HepG2 (cell line): ENCODE data around the gene SLC4A2. TPM values are rescaled to one million over a fixed set of nuclear protein-coding genes. Genes with fewer than 3 reads are reported as not detected.

Experiments used
- CENPT ChIP-seq: sonication (generic); formaldehyde crosslinking; IDR thresholded peaks from 2 replicates; pipeline ENCODE4 v1.8.0; 2022; ENCODE audit warnings: low read depth, mild to moderate bottlenecking, moderate library complexity, missing genetic modification reagents
- CTCF ChIP-seq: sonication (generic); formaldehyde crosslinking; IDR thresholded peaks from 2 replicates; pipeline ENCODE4 v1.5.0; 2020; ENCODE audit warnings: mild to moderate bottlenecking, missing genetic modification reagents, moderate library complexity
- KMT2A ChIP-seq: sonication (generic); formaldehyde crosslinking; IDR thresholded peaks from 2 replicates; pipeline ENCODE4 v1.4.0; 2020; ENCODE audit warnings: missing genetic modification reagents
- MTF1 ChIP-seq: sonication (generic); formaldehyde crosslinking; IDR thresholded peaks from 2 replicates; pipeline ENCODE4 v1.5.0; 2020; ENCODE audit warnings: missing genetic modification reagents
- ONECUT2 ChIP-seq: sonication (generic); formaldehyde crosslinking; IDR thresholded peaks from 2 replicates; pipeline ENCODE4 v1.4.0; 2020; ENCODE audit warnings: missing genetic modification reagents
- RBM39 ChIP-seq: fragments of 200-400 bp; formaldehyde crosslinking; IDR thresholded peaks from one replicate; pipeline ENCODE4 v1.6.1; 2018; ENCODE audit warnings: antibody characterized with exemption, mild to moderate bottlenecking, low read depth, low read length; ENCODE audit not compliant: poor library complexity, severe bottlenecking
- ZFP36L1 ChIP-seq: sonication (generic); formaldehyde crosslinking; IDR thresholded peaks from 2 replicates; pipeline ENCODE4 v1.8.0; 2022; ENCODE audit warnings: mild to moderate bottlenecking, missing genetic modification reagents, moderate library complexity
- ZNF235 ChIP-seq: sonication (generic); formaldehyde crosslinking; IDR thresholded peaks from 2 replicates; pipeline ENCODE4 v1.8.1; 2023; ENCODE audit warnings: mild to moderate bottlenecking, missing genetic modification reagents, borderline replicate concordance
- ZNF253 ChIP-seq: sonication (generic); formaldehyde crosslinking; IDR thresholded peaks from 2 replicates; pipeline ENCODE4 v1.8.0; 2022; ENCODE audit warnings: mild to moderate bottlenecking, missing genetic modification reagents, borderline replicate concordance
- ZNF597 ChIP-seq: sonication (generic); formaldehyde crosslinking; IDR thresholded peaks from 2 replicates; pipeline ENCODE4 v1.5.0; 2020; ENCODE audit warnings: missing genetic modification reagents
- ZNF652 ChIP-seq: IDR thresholded peaks from 2 replicates; pipeline ENCODE4 v1.6.1; 2016; ENCODE audit warnings: low read depth, borderline replicate concordance
- ZNF674 ChIP-seq: sonication (generic); formaldehyde crosslinking; IDR thresholded peaks from 2 replicates; pipeline ENCODE4 v1.5.0; 2020; ENCODE audit warnings: low read depth, mild to moderate bottlenecking, missing genetic modification reagents
- polyA plus RNA-seq, 8 experiments: library from polyadenylated mRNA; depleted of rRNA in 3 of 8; stranded (reverse) in 7 of 8; unstranded in 1 of 8; fragments of >200 nt; fragmentation: Illumina TruSeq in 4 of 8; extraction: Trizol in 4 of 8; gene quantifications; 2 replicates each; pipeline versions ENCODE4 v1.2.1 to v1.2.3, GENCODE V29; 2011 to 2016; ENCODE audit warnings: low read depth in 4 of 8, missing spikeins in 1 of 8, mixed read lengths in 1 of 8; ENCODE audit not compliant: insufficient read depth in 1 of 8
- total RNA-seq, 5 experiments: library from RNA; depleted of rRNA; stranded (reverse); fragments of >200 nt; fragmentation: Illumina TruSeq; extraction: Trizol; gene quantifications; 2 replicates each; pipeline ENCODE4 v1.2.3, GENCODE V29; 2016; ENCODE audit warnings: low read depth in 1 of 5
- TF ChIP-seq, protein P1 (sequence below): sonication (generic); formaldehyde crosslinking; IDR thresholded peaks from 2 replicates; pipeline ENCODE4 v1.4.0; 2020; ENCODE audit warnings: mild to moderate bottlenecking, missing genetic modification reagents
- TF ChIP-seq, protein P2 (sequence below): sonication (generic); formaldehyde crosslinking; conservative IDR thresholded peaks from 2 replicates; pipeline ENCODE4 v1.4.0; 2020; ENCODE audit warnings: missing genetic modification reagents

The SLC4A2 gene
- total and polyA plus RNA-seq, 2 of the 13 experiments (the other 11 are each of a cell fraction or from before 2014, with no cell fraction given), result 51.9 to 73.4 TPM

GRCh38 chr7:151012911-151013347 is 46.5 kb upstream of the SLC4A2 start (continued):
- TF ChIP-seq, protein P1, sequence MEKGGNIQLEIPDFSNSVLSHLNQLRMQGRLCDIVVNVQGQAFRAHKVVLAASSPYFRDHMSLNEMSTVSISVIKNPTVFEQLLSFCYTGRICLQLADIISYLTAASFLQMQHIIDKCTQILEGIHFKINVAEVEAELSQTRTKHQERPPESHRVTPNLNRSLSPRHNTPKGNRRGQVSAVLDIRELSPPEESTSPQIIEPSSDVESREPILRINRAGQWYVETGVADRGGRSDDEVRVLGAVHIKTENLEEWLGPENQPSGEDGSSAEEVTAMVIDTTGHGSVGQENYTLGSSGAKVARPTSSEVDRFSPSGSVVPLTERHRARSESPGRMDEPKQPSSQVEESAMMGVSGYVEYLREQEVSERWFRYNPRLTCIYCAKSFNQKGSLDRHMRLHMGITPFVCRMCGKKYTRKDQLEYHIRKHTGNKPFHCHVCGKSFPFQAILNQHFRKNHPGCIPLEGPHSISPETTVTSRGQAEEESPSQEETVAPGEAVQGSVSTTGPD (CRISPR knock-in tag), result no peak
- TF ChIP-seq ZNF597 (no peak), ZNF674 (CRISPR knock-in tag) (no peak), KMT2A (CRISPR knock-in tag) (0 out of 2 replicates have a peak, but pooled peaks have one; percentile 1), ONECUT2 (CRISPR knock-in tag) (no peak), CTCF (CRISPR knock-in tag) (peak; percentile 64), MTF1 (CRISPR knock-in tag) (no peak), ZFP36L1 (CRISPR knock-in tag) (0 out of 2 replicates have a peak, but pooled peaks have one; percentile 49), CENPT (no peak), RBM39 (no peak), ZNF253 (no peak), ZNF235 (CRISPR knock-in tag) (no peak), ZNF652 (CRISPR knock-in tag) (no peak)
- TF ChIP-seq, protein P2, sequence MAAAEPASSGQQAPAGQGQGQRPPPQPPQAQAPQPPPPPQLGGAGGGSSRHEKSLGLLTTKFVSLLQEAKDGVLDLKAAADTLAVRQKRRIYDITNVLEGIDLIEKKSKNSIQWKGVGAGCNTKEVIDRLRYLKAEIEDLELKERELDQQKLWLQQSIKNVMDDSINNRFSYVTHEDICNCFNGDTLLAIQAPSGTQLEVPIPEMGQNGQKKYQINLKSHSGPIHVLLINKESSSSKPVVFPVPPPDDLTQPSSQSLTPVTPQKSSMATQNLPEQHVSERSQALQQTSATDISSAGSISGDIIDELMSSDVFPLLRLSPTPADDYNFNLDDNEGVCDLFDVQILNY (CRISPR knock-in tag), result no peak
